Fibroblast of skin of scalp (primary cell): ENCODE results near the gene ATP5IF1.

Experiments used
- DNase-seq: peaks from one replicate; pipeline ENCODE4 v3.0.0-alpha.2; 2013

Gene ATP5IF1

DNA sequence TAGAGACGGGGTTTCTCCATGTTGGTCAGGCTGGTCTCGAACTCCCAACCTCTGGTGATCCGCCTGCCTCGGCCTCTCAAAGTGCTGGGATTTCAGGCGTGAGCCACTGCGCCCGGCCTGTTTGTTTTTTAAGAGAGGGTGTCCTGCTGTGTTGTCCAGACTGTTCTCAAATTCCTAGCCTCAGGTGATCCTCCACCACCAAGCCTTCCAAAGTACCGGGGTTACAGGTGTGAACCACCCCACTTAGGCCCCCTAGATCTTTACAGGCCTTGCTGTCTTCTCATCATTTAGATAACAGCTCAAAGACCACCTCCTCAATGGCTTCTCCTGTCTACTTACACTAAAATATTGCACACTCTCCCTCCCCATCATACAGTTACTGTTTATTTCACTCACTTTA lies 29.7 kb downstream of the ATP5IF1 start:
- no peak for DNase-seq

DNA sequence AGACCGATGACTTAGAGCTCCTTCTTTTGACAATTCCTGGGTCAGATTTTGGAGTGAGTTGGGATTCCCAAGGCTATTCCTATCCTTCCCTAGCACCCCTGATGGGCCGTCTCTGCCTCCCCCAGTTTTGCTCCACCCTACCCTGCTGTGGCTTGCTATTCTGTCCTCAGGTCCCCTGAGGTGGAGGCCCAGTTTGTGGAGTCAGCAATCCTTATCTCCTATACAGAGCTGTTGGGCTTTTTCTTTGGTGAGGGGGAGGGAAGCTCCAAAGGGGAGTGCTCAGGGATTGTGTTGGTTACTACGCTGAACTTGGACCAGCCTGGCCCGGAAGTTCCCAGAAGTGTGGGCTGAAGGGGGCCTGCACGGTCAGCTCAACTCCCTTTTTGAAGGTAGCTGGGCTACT lies 31.0 kb downstream of the ATP5IF1 start:
- DNase-seq, result no peak

DNA sequence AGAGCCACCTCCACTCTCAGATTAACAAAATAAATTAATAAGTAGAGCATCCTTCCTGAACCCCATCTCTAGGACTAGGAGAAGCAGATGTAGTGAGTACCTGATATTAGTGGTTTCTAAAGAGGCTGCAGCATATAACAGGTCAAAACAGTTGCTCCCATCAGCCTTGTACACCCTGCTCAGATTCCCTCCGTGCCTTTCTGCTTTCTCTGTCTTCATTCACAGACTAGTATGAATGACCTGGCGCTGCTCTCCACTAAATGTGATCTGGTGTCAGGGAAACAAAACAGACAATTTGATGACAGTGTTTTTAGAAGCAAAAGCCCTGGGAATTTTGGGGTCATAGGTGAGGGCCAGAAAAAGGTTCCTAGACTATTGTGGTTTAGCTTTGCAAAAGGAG lies 31.7 kb downstream of the ATP5IF1 start:
- DNase-seq, result no peak

DNA sequence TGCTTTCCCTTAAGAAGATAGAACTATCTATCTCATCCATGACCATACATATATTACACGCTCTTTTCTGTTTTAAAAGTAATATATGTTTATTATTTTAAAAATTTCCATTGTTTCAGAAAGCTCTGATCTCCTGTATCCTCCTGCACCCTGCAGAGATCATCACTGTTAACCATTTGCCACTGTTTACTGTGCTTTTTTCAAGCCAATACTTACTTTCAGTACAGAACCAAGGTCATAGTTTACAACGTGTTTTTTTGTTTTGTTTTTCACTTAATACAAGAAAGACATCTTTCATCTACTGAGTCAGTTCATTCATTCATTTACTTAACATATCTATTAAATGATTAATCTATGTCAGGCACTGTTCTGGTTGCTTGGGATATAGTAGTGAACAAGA lies 33.6 kb downstream of the ATP5IF1 start:
- DNase-seq, result no peak

DNA sequence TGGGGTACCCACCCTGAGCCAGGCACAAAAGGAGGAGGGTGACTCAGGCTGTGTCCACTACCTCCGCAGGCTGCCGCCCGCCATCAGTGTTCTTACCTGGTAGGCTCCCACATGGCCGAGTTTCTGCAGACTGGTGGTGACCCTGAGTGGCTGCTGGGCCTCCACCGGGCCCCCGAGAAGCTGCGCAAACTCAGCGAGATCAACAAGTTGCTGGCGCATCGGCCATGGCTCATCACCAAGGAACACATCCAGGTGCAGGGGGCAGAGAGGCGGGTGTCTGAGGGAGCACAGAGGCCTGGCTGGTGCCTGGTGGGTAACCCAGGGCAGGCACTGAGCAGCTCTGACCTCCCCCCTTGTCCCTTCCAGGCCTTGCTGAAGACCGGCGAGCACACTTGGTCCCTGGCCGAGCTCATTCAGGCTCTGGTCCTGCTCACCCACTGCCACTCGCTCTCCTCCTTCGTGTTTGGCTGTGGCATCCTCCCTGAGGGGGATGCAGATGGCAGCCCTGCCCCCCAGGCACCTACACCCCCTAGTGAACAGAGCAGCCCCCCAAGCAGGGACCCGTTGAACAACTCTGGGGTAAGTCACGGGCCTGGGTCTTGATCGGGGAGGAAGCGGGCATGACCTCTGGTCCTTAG lies 36.4 kb downstream of the ATP5IF1 start:
- DNase-seq, result no peak

DNA sequence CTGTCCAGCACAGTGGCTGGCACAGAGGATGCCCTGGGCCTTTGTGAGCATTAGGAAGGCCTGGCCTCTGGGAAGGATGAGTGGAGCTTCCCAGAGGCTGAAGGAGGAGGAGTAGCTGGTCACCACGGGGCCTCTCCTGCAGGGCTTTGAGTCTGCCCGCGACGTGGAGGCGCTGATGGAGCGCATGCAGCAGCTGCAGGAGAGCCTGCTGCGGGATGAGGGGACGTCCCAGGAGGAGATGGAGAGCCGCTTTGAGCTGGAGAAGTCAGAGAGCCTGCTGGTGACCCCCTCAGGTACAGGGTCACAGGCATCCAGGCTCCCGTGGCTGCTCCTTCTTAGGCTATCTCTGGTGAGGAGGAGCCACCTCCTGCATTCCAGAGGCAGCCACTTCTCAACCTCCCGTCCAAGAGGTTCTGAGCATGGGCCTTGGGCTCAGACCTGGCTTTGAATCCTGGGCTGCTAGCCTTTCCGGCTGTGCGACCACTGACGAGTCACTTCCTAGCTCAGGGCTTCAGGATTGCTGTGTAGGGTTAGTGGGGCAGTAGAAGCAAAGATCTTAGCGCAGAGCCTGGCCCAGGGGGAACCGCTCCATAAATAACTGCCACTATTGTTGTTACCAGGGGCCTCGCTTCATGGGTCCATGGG lies 37.4 kb downstream of the ATP5IF1 start:
- DNase-seq, result no peak

DNA sequence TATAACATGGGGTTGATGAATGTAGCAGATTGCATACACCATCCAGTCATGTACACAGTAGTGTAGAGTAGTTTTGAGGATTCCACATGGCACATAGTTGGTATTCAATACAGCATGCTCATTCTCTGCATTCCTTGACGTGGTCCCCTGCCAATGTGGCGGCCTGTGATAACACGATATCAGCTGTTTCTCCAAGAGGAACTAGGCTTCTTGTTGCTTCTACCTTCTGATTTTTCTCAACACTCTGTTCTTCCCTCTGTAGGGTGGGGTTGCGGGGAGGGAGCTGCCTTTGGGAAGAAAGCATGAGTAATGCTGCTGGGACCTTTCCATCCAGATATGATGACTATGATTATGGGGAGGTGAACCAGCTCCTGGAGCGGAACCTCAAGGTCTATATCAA lies 42.8 kb downstream of the ATP5IF1 start:
- DNase-seq, result no peak

DNA sequence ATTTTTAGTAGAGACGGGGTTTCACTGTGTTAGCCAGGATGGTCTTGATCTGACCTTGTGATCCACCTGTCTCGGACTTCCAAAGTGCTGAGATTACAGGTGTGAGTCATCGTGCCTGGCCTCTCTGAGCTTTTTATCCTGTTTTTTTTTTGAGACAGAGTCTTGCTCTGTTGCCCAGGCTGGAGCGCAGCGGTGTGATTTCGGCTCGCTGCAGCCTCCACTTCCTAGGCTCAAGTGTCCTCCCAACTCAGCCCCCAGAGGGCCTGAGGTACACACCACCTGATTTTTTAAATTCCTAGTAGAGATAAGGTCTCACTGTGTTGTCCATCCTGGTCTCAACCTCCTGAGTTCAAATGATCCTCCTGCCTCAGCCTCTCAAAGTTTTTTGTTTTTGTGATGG lies 43.8 kb downstream of the ATP5IF1 start:
- DNase-seq, result no peak

DNA sequence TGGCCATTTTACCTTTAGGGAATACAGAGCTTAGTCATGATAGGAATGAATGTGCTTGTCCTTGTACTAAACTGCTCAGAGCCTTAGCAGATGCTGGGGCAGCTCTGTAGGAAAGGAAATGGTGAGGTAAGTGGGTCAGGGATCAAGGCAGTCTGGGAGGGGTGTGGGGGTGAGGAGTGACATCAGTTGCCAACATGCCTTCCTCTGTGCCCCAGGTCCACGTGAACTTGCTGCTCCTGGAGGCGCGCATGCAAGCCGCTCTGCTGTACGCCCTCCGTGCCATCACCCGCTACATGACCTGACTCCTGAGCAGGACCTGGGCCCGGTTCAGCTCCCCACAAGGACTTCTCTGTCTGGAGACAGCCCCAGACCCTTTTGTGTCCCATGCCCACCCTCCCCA lies 44.6 kb downstream of the ATP5IF1 start:
- DNase-seq, result no peak

DNA sequence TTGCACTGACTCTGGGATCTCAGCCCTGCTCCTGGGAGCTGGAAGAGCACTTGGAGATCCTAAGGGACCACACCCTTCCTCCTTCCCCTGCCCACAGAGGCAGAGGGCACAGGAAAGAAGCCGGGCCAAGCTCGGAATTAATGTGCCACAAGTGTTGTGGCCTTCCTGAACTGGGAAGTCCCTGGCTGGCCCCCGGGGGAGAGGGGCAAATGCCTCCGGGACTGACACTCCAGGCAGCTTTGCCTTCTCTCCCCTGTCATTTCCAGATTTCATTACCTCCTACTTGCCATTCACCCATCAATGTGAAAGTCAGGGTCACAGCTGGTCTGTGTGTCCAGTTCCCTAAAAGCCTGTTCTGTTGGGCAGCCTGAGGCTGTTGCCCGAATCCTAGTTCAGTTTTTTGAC lies 45.1 kb downstream of the ATP5IF1 start:
- DNase-seq, result no peak

DNA sequence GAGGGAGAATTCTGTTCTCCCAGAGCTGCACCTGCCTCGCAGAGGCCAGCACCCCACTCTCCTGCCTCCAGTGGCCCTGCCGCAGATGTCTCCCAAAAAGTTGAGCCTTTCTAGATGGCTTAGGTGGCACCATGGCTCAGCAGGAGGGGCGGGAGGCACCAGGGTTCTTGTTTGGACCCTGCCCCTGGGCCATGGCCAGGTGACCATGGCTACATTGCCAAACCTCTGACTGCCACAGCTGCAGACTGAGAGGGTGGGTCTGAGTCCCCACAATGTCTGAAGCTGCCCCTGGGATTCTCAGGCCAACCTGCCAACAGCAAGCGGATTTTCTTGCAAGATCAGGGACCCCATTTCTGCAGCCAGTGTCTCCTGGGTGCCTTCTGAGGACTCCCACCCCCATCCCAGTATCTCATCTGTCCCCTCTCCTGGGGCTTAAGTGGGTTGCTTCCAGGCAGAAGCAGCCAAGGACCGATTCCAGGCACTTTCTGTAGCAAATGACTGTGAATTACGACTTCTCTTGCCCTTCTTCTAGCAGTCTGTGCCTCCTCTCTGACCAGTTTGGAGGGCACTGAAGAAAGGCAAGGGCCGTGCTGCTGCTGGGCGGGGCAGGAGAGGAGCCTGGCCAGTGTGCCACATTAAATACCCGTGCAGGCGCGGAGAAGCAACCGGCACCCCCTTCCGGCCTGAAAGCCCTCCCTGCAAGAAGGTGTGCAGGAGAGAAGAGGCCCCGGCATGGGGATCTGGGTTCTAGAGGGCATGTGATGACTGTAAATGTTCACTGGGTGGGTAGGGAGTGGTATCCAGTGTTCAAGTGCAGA lies 45.9 kb downstream of the ATP5IF1 start:
- no peak for DNase-seq

DNA sequence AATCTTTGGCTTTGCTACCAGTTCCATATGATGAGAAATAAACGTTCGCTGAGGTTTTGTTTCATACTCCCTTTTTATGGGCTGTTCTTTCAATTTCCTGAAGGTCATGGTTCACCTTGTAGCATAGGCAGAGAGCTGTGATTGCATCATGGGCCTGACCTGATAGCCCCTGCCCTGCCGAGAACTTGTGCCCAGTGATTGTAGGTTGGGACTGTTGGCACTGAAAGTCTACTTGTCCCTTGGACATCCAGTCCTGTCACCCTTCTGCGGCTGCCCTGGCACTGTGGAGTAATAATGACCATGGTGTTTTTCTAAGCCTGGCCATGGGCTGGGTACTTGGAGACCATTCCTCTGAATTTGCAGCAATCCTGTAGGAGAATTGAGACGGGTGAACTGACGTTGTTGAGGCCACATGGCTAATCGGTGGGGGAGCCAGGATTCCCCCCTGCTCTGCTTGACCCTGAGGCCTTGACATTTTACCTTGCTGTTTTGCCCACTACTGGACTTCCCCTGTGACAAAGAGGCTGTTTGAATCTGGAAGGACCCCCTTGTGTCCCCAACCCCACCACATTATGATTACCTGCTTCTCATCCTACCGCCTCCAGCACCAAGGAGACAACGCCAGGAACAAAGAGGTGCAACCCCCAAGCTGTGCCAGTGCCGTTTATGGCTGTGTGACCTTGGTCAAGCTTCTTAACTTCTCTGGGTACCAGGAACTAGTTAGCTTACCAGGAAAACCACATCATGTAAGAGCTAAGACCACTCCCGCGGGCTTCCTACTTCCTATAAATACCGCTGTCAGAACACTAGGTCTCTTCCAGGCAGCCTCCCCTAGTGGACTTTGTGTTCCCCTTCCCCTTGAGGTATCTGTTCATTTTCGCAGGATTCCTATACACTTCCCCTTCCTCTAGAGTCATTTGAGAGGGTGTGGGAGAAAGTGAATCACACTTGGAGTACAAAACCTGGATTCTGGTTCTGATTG lies 46.8 kb downstream of the ATP5IF1 start:
- DNase-seq, result no peak

DNA sequence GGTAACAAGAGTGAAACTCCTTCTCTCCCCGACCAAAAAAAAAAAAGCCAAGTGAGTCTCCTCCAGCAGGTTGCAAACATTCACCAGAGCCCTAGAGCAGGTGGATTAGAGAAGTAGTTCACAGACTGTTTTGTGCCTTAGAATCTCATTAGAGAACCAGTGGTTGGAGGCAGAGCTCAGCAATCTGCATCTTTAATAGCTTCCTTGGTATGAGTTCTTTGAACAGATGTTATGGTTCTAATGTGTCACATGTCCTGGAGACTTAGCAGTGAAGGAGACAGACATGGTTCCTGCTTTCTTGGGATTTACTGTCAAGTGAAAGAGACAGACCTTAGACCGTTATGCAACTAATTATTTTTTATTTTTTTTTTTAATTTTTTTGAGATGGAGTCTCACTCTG lies 50.2 kb downstream of the ATP5IF1 start:
- DNase-seq, result no peak
